ENCODE measurements around the gene SPRED2.

DNA sequence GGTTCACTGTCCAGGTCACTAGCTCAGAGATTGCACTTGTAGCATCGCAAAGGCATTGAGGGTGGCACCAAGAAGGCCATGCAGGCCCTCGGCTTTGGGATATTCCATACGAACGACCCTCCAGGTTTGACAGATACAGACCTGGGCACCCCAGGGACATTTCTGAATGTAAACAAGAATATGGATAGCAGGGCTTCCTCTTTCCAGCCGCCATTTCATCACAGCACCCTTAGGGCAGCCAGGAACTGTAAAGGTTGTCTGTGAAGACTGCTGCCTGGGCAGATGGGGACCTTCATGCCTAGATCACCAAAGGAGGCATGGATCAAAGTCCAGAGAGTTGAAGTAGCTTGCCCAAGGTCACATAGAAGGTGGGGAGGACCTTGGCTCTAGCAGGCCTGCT, 134.3 kb downstream of the SPRED2 start:
- TF ChIP-seq, protein P1, sequence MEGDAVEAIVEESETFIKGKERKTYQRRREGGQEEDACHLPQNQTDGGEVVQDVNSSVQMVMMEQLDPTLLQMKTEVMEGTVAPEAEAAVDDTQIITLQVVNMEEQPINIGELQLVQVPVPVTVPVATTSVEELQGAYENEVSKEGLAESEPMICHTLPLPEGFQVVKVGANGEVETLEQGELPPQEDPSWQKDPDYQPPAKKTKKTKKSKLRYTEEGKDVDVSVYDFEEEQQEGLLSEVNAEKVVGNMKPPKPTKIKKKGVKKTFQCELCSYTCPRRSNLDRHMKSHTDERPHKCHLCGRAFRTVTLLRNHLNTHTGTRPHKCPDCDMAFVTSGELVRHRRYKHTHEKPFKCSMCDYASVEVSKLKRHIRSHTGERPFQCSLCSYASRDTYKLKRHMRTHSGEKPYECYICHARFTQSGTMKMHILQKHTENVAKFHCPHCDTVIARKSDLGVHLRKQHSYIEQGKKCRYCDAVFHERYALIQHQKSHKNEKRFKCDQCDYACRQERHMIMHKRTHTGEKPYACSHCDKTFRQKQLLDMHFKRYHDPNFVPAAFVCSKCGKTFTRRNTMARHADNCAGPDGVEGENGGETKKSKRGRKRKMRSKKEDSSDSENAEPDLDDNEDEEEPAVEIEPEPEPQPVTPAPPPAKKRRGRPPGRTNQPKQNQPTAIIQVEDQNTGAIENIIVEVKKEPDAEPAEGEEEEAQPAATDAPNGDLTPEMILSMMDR (IDR thresholded peaks at IDR 0.05; ENCODE audit: low read depth, low read length, poor library complexity, severe bottlenecking) = no peak
- TF ChIP-seq EZH2phosphoT487 (IDR thresholded peaks at IDR 0.05; ENCODE audit: borderline replicate concordance, low read length) = no peak
